Lower leg skin (tissue), 4 donors: ENCODE measurements around the gene ZFY. TPM values are rescaled to one million over a fixed set of nuclear protein-coding genes. Genes with fewer than 3 reads are reported as not detected.

ENCODE experiments used
- DNase-seq, 2 donors: peaks; one replicate each; pipeline ENCODE4 v3.0.0-alpha.2; 2019; ENCODE audit warnings: low spot score in 2 of 2
- H3K4me3 ChIP-seq: fragments of 200-600 bp; sonication (generic); 2 replicates; pipeline ENCODE4 v1.5.1; 2017; ENCODE audit warnings: mild to moderate bottlenecking, low read depth; ENCODE audit not compliant: poor library complexity, severe bottlenecking
- CTCF ChIP-seq, 3 donors: fragments of 450-650 bp; IDR thresholded peaks; one replicate each; pipeline ENCODE4 v1.5.1; 2016; ENCODE audit warnings: antibody characterized with exemption in 3 of 3, mild to moderate bottlenecking in 3 of 3, moderate library complexity in 2 of 3
- POLR2A ChIP-seq, 2 donors: fragments of 450-650 bp; IDR thresholded peaks; one replicate each; pipeline ENCODE4 v1.6.1; 2016 to 2017; ENCODE audit warnings: antibody characterized with exemption in 2 of 2, mild to moderate bottlenecking in 1 of 2, moderate library complexity in 1 of 2
- WGBS, 2 donors: methylation state at CpG; one replicate each; pipeline ENCODE4 v1.1.5; 2018; 5-methylcytosine and 5-hydroxymethylcytosine counted together
- intact Hi-C: fragments of 100-400 bp; cut with DNase I; formaldehyde crosslinking; loops from one replicate; pipeline ENCODE4 v1.15.0; 2023; ENCODE audit warnings: low total_unique reads
- total RNA-seq, 4 donors: library from RNA; depleted of rRNA; stranded (reverse); fragments of >200 nt; gene quantifications; one replicate each; pipeline ENCODE4 v1.1.0, GENCODE V29; 2016

ZFY gene
- 10 to 100 TPM in 2 of 4 donors, not detected in 2; 17.3 to 18.6 TPM for total RNA-seq

GRCh38 chrY:2934861-2935715 is at the start of gene ZFY:
ZFY (plus strand) TSS chrY:2935381; CDS start chrY:2953937, 18,556 bp downstream.
- WGBS, 2 donors, result 2% methylated on average over 9 of the region's 91 CpGs; no CpG with 5 or more reads in 1 of the 2 donors
- H3K4me3 ChIP-seq, result peak within 1 kb of the TSS; percentile 47
- peak in 1 of 2 donors; percentile 32 for DNase-seq
- intact Hi-C loops, result no loop called here
- TF ChIP-seq POLR2A (IDR thresholded peaks at IDR 0.05), result no peak
- TF ChIP-seq CTCF (IDR thresholded peaks at IDR 0.05), result no peak

GRCh38 chrY:2885880-2886279 is 49.3 kb upstream of the ZFY start:
- intact Hi-C loops, result no loop called here
- TF ChIP-seq POLR2A (IDR thresholded peaks at IDR 0.05) (no peak), CTCF (IDR thresholded peaks at IDR 0.05) (no peak)

GRCh38 chrY:2887386-2887785 is 47.8 kb upstream of the ZFY start:
- H3K4me3 ChIP-seq, result no peak overlapping the region
- intact Hi-C loops, result no loop called here
- TF ChIP-seq POLR2A (IDR thresholded peaks at IDR 0.05) (no peak), CTCF (IDR thresholded peaks at IDR 0.05) (no peak)
- 32% methylated on average over 5 of the region's 5 CpGs; no CpG with 5 or more reads in 1 of the 2 donors for WGBS, 2 donors
- DNase-seq, result peak in 1 of 2 donors; percentile 14

More at GRCh38 chrY:2885880-2886279, 49.3 kb upstream of the ZFY start:
- WGBS, 2 donors, result 63% methylated on average over 3 of the region's 3 CpGs; no CpG with 5 or more reads in 1 of the 2 donors
- no peak for DNase-seq
- H3K4me3 ChIP-seq, result no peak overlapping the region

GRCh38 chrY:2887955-2888354 is 47.2 kb upstream of the ZFY start:
- H3K4me3 ChIP-seq, result no peak overlapping the region
- TF ChIP-seq POLR2A (IDR thresholded peaks at IDR 0.05) (no peak), CTCF (IDR thresholded peaks at IDR 0.05) (no peak)
- intact Hi-C loops, result no loop called here
- WGBS, 2 donors, result 49% methylated on average over 3 of the region's 3 CpGs; no CpG with 5 or more reads in 1 of the 2 donors
- no peak for DNase-seq

- TF ChIP-seq POLR2A (IDR thresholded peaks at IDR 0.05), result no peak
- no peak for TF ChIP-seq CTCF (IDR thresholded peaks at IDR 0.05)
- WGBS, 2 donors, result 100% methylated on average over 1 of the region's 1 CpG; no CpG with 5 or more reads in 1 of the 2 donors
- no peak for DNase-seq
- intact Hi-C loops, result no loop called here
- H3K4me3 ChIP-seq, result no peak overlapping the region
Observed at GRCh38 chrY:2893471-2893870, 41.7 kb upstream of the ZFY start.
